WERI-Rb-1 (cell line): Measurements from ENCODE around the gene TNFAIP8L1.

Experiments
- DNase-seq: peaks from one replicate; pipeline ENCODE4 v3.0.0-alpha.2; 2020
- H3K27ac ChIP-seq: fragments of 250-450 bp; sonication (Bioruptor Pico); 2 replicates; pipeline ENCODE4 v1.5.1; 2020; ENCODE audit warnings: mild to moderate bottlenecking, moderate library complexity
- H3K27me3 ChIP-seq: fragments of 250-450 bp; sonication (Bioruptor Pico); 2 replicates; pipeline ENCODE4 v1.5.1; 2021; ENCODE audit warnings: mild to moderate bottlenecking, low read depth, moderate library complexity; ENCODE audit not compliant: insufficient read depth, severe bottlenecking
- H3K36me3 ChIP-seq: fragments of 250-450 bp; sonication (Bioruptor Pico); 2 replicates; pipeline ENCODE4 v1.5.1; 2020; ENCODE audit warnings: mild to moderate bottlenecking, moderate library complexity
- H3K4me3 ChIP-seq: 2 replicates; pipeline ENCODE4 v1.5.1; 2011; ENCODE audit warnings: low read depth, mild to moderate bottlenecking, control low read depth, low read length
- H3K9me3 ChIP-seq: fragments of 250-450 bp; sonication (Bioruptor Pico); 2 replicates; pipeline ENCODE4 v1.5.1; 2021; ENCODE audit warnings: mild to moderate bottlenecking, moderate library complexity; ENCODE audit not compliant: severe bottlenecking
- CTCF ChIP-seq: IDR thresholded peaks from 2 replicates; pipeline ENCODE4 v1.5.1; 2011; ENCODE audit warnings: low read depth, mild to moderate bottlenecking, control low read depth, inconsistent platforms, low read length

TNFAIP8L1 gene

GRCh38 chr19:4633140-4633967 lies 6.0 kb upstream of the TNFAIP8L1 start:
- peak; percentile 99 for TF ChIP-seq CTCF
- H3K27me3 ChIP-seq: no peaks in the 10 kb centered on the region
- no peak overlapping the region for H3K4me3 ChIP-seq
- peak; percentile 96 for DNase-seq
- peak overlapping the region; percentile 96 for H3K27ac ChIP-seq
- H3K9me3 ChIP-seq: no peaks in the 10 kb centered on the region
- H3K36me3 ChIP-seq: no peaks in the 10 kb centered on the region

GRCh38 chr19:4635754-4636116 lies 3.6 kb upstream of the TNFAIP8L1 start:
- DNase-seq: peak; percentile 95
- no peaks in the 10 kb centered on the region for H3K36me3 ChIP-seq
- H3K27ac ChIP-seq: peak overlapping the region; percentile 96
- peak overlapping the region; percentile 65 for H3K4me3 ChIP-seq
- TF ChIP-seq CTCF: no peak
- no peaks in the 10 kb centered on the region for H3K27me3 ChIP-seq
- H3K9me3 ChIP-seq: no peaks in the 10 kb centered on the region

- H3K9me3 ChIP-seq: no peaks in the 10 kb centered on the region
- peak overlapping the region; percentile 96 for H3K27ac ChIP-seq
- H3K27me3 ChIP-seq: no peaks in the 10 kb centered on the region
- DNase-seq: peak; percentile 86
- peak; percentile 84 for TF ChIP-seq CTCF
- H3K4me3 ChIP-seq: peak overlapping the region; percentile 65
- H3K36me3 ChIP-seq: no peaks in the 10 kb centered on the region
Observed at GRCh38 chr19:4636151-4636717, 3.1 kb upstream of the TNFAIP8L1 start.

DNA sequence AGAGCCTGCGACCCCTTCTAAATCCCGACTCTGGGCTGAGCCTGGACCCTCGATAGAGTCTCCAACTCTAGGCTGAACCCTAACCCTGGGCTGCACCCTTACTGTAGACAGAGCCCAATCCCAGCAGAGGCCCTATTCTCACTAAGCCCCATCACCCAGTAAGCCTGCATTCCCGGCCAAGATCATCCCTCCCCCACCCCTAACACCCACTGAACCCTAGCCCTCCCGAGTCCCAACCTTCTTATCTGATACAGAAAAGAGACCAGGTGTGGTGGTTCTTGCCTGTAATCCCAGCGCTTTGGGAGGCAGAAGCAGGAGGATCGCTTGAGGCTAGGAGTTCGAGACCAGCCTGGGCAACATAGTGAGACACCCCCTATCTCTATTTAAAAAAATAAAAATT lies 2.6 kb upstream of the TNFAIP8L1 start:
- Histone ChIP-seq H3K27ac (peak overlapping the region; percentile 96), H3K27me3 (no peaks in the 10 kb centered on the region), H3K4me3 (no peak overlapping the region; the same call in 1 of the 2 replicates), H3K9me3 (no peaks in the 10 kb centered on the region), H3K36me3 (no peaks in the 10 kb centered on the region)
- DNase-seq: peak; percentile 71
- TF ChIP-seq CTCF: no peak

- no peaks in the 10 kb centered on the region for H3K9me3 ChIP-seq
- no peaks in the 10 kb centered on the region for H3K36me3 ChIP-seq
- no peaks in the 10 kb centered on the region for H3K27me3 ChIP-seq
- no peak overlapping the region for H3K27ac ChIP-seq
- no peak for TF ChIP-seq CTCF
- no peak overlapping the region for H3K4me3 ChIP-seq
- DNase-seq: no peak
Observed at GRCh38 chr19:4638317-4638716, 999 bp upstream of the TNFAIP8L1 start.
